Activated naive CD4-positive, alpha-beta T cell (primary cell): ENCODE measurements around the gene SLC38A7.

Experiments
- DNase-seq, 4 experiments: peaks; one replicate each; lab custom pipeline; 2025; lab: John Stamatoyannopoulos, UW

SLC38A7 gene

DNA sequence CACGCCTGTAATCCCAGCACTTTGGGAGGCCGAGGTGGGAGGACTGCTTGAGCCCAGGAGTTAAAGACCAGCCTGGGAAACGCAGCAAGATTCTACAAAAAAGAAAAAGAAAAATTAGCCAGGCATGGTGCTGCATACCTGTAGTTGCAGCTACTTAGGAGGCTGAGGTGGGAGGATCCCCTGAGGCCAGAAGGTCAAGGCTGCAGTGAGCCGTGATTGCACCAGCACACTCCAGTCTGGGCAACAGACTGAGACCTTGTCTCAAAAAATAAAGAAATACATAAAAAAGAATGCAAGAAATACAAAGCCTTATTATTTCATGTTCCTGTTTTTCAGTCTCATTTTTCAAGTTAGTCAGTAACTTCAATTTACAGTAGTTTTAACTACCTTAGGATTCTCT is 49.1 kb downstream of the SLC38A7 start:
- no peak for DNase-seq

DNA sequence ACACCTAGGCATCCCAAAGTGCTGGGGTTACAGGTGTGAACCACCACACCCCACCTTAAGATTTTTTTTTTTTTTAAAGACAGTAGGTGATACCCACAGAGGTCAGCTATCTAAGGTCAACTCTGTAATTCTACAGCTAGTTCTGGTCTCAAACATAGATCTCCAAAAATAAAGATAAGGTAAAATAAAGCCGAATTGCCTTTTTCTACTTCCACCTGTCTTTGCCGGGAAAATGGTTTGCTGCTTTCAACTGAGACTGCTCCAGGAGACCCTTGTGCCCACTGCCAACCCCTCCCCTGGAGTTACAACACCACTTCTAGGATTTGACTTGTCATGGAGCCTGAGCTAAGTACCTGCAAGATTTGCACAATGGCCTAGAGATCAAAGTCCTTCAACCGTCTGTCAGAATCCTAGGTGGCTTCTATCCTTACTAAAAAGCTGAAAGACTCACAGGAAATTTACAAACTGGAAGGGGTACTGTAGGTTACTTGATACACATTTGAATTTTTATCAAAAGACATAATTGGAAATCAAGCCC is 50.2 kb downstream of the SLC38A7 start:
- no peak for DNase-seq

DNA sequence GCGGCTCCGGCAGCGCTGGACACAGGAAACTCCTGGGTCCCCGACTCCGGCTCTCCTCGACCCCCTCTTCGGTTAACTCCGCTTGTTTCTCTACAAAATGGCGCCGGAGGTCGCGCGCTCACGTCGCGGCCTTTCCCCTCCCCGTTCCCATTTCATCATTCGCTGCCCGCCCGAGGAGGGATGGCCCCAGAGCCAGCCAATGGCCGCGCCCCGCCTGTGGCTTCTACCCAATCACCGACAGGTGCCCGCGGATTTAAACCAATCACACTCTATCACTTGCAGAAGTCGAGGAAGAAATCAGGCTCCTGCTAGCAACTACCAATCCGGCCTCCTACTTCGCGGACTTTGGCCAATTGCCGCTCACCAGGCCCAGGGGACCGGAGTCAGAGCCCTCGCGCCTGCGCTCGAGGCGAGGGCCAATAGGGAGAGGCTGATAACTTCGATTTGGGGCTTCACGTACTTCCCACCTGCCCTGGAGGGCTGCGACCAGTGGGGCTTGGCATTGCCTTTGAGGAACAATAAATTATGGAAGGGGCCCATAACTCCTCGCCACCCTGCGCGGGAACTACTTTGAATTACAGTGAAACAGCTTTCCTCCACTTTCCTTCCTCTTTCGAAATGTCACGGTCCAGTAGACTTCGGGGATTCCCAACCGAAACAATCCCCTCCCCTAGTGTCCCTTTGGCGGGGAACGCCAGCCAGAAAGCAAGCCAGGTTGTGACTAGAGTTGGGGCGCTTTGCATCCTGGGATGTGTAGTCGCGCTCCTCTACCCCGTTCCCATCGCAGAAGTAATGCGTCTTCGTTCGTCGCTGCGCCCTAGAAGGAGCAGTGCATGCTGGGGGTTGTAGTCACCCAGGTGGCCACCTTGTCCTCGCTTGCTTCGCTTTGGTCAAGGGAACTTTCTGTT is 54.6 kb downstream of the SLC38A7 start, which contains the start of gene CNOT1:
Gene CNOT1, minus strand, starts transcription at position 94 of the 908 bp plus-strand sequence. CDS start 30,489 bp downstream, outside the sequence.
- DNase-seq, result peak; percentile 90 to 95 (median 94)

DNA sequence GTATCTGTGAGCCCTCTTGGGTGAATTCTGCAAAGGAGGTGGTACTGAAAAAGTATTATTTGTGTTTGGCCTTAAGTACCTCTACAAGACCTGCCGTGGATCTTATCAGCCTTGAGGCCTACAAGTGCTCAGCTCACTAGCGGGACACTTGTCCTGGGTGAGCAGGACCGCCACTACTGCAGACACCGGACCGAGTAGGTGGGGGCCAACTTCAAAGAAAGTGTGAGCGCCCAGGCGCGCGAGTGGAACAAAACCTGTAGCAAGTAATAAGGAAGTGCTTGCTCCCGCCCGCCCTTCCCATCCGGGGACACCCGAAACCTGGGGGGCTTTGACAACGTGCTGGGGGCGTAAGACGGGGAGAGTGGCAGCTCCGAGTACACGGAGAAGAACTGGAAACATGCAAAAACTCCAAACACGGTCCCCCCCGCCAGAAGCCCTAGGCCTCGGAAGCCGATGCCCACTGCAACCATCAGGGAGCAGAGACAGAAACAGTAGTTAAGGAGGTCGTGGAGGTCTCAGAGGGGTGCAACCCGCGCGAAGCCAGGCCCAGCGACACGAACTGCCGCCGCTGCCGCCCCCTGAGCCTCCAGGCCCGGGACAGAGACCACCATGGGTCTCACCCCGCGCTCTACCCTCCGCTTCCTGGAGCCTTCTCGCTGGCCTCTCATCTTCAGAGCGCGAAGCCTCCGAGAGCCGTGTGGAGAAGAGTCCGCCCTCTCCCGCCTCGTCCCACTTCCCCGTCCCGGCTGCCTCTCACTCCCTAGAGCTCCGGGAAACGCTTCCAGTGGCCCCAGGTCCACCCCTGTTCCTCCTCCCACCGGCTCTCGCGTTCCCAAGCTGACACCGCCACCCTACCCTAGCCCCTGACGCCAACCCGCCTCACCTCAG is 55.5 kb downstream of the SLC38A7 start:
- DNase-seq, result peak in 3 of 4 experiments; percentile 19 to 34 (median 32)

DNA sequence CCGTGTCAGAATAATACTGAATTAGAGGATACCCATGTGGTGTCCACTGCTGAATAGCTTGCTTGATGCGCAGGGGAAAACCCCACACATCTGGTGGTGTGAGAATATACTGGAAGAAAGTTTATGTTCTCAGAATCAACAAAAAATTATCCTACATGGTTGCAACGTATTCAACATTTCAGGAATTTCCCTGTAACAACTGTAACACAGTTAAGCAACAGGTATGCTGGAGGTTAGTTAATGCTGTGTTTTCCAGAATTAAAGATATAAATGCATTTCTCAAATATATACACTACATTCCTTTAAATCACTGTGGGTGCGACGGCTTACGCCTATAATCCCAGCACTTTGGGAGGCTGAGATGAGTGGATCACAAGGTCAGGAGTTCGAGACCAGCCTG is 60.4 kb downstream of the SLC38A7 start:
- DNase-seq, result no peak

DNA sequence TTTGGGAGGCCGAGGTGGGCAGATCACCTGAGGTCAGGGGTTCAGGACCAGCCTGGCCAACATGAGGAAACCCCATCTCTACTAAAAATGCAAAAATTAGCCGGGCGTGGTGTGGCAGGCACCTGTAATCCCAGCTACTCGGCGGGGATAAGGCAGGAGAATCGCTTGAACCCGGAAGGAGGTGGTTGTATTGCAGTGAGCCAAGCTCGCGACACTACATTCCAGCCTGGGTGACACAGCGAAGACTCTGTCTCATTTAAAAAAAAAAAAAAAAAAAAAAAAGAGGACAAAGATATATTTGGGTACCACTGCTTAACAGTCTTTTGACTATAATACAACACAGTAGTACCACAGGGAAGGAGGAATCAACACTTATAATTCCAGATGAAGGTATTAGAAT is 64.2 kb downstream of the SLC38A7 start:
- DNase-seq, result no peak

DNA sequence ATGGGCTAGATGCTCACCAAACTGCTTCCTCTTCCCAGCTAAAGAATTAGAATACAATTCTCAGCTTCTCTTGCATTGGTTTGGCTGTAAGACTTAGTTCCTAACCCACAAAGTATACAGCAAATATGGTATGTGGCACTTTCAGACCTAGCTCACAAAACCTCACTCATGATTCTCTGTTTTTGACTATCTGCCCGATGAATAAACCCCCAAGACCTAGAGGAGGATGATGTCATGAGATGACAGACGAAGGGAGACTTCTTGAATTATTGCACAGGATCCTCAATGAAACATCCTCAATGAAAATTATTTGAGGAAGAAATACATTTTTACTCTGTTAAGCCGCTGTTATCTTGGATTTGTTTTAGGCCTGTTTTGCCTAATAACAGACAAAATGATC is 69.3 kb downstream of the SLC38A7 start:
- no peak for DNase-seq
